SU-DHL-6 (cell line): ENCODE measurements around the gene RAI1.

Experiments
- CTCF ChIP-seq: fragments of 200-600 bp; sonication (generic); IDR thresholded peaks from one replicate; pipeline ENCODE4 v1.5.1; 2017; ENCODE audit warnings: antibody characterized with exemption, mild to moderate bottlenecking, low read length, moderate library complexity; ENCODE audit not compliant: insufficient read depth, poor library complexity, severe bottlenecking
- EZH2phosphoT487 ChIP-seq: fragments of 200-600 bp; sonication (generic), shearing (Covaris generic); conservative IDR thresholded peaks from 2 replicates; pipeline ENCODE4 v1.6.1; 2018; ENCODE audit warnings: mild to moderate bottlenecking, antibody characterized with exemption, low read length, moderate library complexity, mixed read lengths

GRCh38 chr17:17727111-17727659 lies 45.9 kb downstream of the RAI1 start:
- TF ChIP-seq CTCF (no peak), EZH2phosphoT487 (no peak)
